GM19324 (cell line): ENCODE measurements around the gene PAX7.

ENCODE experiments used
- ATAC-seq: cut with Tn5 transposase; IDR thresholded peaks from one replicate; pipeline ENCODE4 v1.9.1; 2021; ENCODE audit warnings: mild to moderate bottlenecking, moderate library complexity; ENCODE audit not compliant: unreplicated experiment, low FRiP score

PAX7 gene

GRCh38 chr1:18618546-18619466, 11.8 kb upstream of the PAX7 start:
- ATAC-seq = no peak

DNA sequence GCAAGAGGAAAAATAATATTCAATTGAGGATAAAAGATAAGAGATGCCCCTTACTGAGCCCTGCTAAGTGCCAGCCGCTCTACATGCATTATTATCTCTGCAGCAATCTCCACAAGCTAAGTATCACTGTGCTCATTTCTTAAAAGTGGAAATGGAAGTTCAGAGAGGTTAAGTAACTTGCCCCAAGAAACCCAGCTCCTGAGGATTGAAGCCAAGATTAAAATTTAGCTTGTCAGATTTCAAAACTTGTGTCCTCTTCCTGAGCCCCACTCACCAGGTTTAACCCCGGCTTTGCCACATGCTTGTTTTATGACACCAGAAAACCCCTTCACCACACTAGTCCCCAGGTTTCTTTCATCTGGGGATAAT, 11.2 kb upstream of the PAX7 start:
- no peak for ATAC-seq

DNA sequence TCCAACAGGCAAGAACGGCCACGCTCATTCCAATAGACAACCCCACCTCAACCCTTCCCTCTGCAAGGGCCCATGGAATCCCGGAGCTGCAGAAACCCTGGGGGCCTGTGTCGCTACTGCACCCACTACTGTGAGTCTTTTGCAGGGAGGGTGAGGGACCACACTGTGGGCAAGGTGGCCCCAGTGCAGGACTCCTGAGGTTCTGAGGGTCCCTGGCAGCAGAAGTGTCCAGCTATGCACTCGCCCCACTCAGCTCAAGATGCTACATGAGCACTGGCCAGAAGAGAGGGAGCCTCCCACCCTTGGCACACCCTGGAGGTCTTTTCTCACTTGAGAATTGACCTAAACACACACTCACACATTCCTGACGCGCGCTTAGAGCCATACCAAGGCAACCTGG, 2.1 kb upstream of the PAX7 start:
- ATAC-seq = no peak

DNA sequence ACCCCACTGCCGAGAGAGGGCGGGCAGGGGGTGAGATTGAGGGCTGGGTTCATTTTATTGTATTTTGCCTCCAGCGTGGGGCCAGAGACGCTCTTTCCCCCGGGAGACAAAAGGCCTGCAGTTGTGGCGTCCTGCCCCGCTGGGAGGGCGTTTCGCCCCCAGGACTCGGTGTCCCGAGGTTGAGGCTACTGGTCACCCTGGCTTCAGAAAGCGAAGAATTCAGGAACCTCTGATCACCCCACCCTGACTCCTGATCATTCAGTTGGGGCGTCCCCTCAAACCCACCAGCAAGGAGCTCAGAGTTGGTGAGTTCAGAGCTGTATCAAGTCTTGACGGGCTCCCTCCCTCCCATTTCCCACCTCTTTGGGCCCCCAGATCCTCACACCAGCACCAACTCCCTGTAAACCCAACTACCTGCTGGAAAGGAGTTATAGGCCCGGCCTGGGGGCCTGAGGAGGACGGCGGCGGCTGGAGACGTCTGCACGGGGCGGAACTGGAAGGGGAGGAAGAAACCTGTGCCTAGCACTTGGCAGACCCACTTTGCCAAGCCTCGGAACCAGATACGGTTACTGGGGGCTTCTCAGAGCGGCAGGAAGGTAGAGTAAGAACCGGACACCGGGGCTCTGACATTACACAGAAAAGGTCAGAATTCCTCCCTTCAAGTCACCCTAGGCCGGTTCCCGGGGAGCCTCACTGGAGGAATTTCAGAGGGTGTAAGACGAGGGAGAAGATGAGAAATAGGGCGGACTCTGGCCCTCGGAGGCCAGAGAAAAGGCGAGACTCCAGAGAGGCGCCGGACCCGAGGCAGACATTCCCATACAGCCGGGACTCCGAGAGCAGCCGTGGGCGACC, 761 bp upstream of the PAX7 start:
- no peak for ATAC-seq

- no peak for ATAC-seq
These were observed 1.0 kb downstream of the PAX7 start for GRCh38 chr1:18631496-18632217.

- no peak for ATAC-seq
These were observed 1.6 kb downstream of the PAX7 start for GRCh38 chr1:18632218-18632588.

GRCh38 chr1:18632783-18633421, 2.3 kb downstream of the PAX7 start:
- no peak for ATAC-seq

- no peak for ATAC-seq
These were observed 2.9 kb downstream of the PAX7 start for GRCh38 chr1:18633422-18634155.

- no peak for ATAC-seq
These were observed 3.6 kb downstream of the PAX7 start for GRCh38 chr1:18634276-18634675.

DNA sequence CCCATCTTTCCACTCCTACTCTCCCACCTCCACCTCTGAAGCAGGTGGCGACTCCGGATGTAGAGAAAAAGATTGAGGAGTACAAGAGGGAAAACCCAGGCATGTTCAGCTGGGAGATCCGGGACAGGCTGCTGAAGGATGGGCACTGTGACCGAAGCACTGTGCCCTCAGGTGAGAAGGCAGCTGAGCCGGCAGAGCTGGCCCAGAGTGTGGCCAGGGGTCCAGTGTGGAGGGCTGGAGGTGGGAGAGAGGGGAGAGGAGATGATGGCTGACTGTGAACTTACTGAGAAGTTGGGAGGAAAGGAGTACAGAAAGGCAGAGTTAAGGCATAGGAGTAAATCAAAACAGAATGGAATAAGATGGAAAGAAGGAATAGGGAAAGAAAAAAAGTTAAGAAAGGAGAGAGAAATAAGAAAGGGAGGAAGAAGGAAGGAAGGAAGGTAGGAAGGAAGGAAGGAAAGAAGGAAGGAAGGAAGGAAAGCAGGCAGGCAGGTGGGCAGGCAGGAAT, 4.5 kb downstream of the PAX7 start:
- no peak for ATAC-seq

- ATAC-seq = no peak
These were observed 5.4 kb downstream of the PAX7 start for GRCh38 chr1:18635891-18636595.

- no peak for ATAC-seq
These were observed 6.2 kb downstream of the PAX7 start for GRCh38 chr1:18636596-18637508.

GRCh38 chr1:18637511-18637960, 6.9 kb downstream of the PAX7 start:
- ATAC-seq = no peak

DNA sequence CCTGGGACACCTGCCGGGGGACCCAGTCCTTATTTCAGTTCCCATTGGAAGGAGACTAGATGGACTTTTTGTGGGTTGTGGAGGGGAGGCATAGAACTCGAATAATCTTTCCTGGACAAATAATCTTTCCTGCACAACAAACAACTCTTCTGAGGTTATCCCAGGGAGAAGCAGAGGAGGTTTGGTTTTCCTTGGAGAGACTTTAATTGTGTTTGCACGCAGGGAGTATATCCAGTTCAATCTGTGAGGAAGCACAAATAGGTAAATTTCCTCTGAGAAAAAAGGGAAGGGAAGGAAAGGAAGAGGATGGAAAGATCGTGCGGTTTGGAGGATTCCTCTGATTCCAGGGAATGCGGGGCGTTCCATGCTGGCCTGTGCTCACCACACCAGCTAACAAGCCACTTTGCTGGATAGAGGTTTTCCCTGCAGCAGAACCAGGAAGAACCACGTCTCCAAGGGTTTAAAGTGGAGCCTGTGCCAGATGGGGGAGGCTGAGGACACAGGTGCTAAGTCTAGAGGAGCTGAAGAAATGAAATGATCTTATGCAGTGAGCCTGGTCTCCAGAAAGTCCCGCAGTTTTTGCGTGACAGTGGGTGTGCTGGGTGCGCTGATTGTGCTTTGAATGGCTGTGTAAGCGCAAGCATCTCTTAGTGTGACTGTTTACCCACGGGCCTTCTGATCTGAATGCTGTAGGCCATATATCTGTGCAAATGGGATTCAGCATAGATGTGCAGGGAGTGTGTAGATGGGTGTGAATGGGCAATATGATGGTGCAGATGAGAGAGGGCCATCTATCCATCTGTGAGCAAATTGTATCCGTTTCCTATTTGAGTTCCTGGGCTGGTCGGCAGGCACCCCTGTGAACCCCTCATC, 7.6 kb downstream of the PAX7 start:
- ATAC-seq = no peak

DNA sequence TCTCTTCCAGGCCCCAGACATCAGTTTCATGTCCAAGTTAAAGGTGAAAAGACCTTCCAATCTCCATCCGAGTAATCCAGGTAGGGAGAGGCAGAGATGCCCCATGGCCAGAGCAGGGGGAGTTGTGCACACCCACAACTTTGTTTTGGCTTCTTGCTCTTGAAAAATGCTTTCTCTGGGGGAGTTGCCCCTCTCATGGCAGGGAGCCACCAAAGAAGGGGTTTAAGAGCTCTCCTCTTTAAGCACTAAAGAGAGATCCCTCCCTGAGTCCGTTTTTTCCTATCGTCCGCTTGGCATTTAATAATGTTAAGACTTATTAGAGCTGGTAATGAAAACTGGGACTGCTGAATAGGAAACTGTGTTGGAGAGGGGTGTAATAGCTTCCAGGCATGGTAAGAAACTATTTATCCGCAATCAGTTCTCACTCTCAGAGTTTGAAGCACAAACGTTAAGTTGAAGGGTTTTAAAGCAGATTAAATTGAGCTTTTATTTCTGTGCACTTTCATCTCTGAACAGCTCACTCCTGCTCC, 8.3 kb downstream of the PAX7 start:
- no peak for ATAC-seq

- no peak for ATAC-seq
These were observed 8.9 kb downstream of the PAX7 start for GRCh38 chr1:18639368-18640055.
